Measurements from ENCODE around the gene FYN. TPM values are rescaled to one million over a fixed set of nuclear protein-coding genes. Genes with fewer than 3 reads are reported as not detected.

FYN gene
- total RNA-seq, 4 donors from 2014 or later = 108 to 281 (median 186) TPM

- no peak for TF ChIP-seq CTCF (IDR thresholded peaks at IDR 0.05)
- no peak for DNase-seq (ENCODE audit: low spot score)
- no peak for ATAC-seq (ENCODE audit: low FRiP score)
Measured at GRCh38 chr6:111614833-111615582, 258.2 kb downstream of the FYN start.

- no peak for ATAC-seq (ENCODE audit: low FRiP score)
- no peak for DNase-seq (ENCODE audit: low spot score)
- TF ChIP-seq CTCF (IDR thresholded peaks at IDR 0.05) = no peak
Measured at GRCh38 chr6:111612379-111612778, 260.9 kb downstream of the FYN start.

GRCh38 chr6:111610548-111611172 is 262.6 kb downstream of the FYN start:
- TF ChIP-seq CTCF (IDR thresholded peaks at IDR 0.05) = no peak
- ATAC-seq (ENCODE audit: low FRiP score) (no peak), DNase-seq (ENCODE audit: low spot score) (no peak)

Other genes with a start within 250 kb of the FYN start
- under 1 TPM in 1 of 4 donors, not detected in 3; 0.56 TPM for gene CCN6, start 180.7 kb upstream of the FYN start, total RNA-seq
- gene TUBE1, start 214.0 kb upstream of the FYN start, total RNA-seq = 10 to 100 TPM; 21.0 to 68.7 (median 31.6) TPM
- gene FAM229B, start 214.1 kb upstream of the FYN start, total RNA-seq = 10 to 100 TPM in 3 of 4 donors, 1 to 10 TPM in 1; 4.9 to 17.2 (median 12.4) TPM